DMS53 (cell line): ENCODE results near the gene SMIM5.

Experiments used
- DNase-seq: peaks from one replicate; lab custom pipeline; 2025; lab: John Stamatoyannopoulos, UW

SMIM5 gene

DNA sequence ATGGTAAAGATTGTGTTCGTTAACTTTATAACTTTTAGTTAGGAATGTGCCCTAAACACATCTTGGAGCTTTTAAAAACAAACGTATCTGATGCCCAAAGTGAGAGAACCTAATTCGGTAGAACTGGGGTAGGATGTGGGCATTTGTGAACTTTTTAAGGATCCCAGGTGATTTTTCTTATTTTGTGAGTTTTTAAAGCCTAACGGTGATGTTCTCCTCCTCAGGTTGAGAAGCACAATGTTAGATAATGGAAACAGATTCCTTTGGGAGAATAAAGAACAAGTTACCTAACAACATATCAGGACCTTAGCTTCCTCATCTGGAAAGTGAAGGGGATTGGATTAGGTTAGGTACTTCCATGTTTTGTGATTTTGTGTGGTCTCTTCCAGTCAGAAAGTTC lies 34.6 kb downstream of the SMIM5 start:
- no peak for DNase-seq

DNA sequence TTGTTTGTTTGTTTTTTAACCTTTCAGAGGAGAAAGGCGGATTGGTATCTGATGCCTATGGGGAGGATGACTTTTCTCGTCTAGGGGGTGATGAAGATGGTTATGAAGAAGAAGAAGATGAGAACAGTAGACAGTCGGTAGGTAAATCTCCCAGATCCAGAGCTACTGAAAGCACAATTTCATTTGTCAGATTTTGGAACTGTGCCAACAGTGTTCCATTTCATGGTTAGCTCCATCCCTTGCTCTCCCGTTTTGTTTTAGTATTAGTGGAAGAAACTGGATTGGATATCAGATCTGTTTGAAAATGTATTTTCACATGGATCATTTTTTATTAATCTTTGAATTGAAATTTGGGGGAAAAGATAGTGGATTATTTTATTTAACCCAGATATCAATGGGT lies 35.3 kb downstream of the SMIM5 start:
- DNase-seq = no peak

GRCh38 chr17:75670868-75671267 lies 37.6 kb downstream of the SMIM5 start:
- DNase-seq = no peak

DNA sequence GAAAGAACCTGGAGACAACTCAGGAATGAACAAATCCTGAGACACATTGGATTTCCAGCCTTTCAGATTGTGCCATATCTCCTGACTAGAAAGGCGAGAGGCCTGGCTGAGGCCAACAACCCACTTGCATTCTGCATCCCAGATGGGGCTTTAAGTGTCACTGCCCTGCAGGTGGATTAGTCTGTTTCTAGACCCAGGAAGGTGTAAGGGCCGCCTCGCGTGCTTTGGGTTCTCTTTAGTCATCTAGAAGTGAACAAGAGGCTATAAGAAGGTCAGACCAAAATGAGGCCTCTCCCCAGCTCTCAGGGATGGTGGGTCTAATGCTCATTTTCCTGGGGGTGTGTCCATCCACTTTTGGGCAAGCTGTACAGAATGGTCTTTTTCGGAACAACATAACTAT lies 38.8 kb downstream of the SMIM5 start:
- DNase-seq = no peak

DNA sequence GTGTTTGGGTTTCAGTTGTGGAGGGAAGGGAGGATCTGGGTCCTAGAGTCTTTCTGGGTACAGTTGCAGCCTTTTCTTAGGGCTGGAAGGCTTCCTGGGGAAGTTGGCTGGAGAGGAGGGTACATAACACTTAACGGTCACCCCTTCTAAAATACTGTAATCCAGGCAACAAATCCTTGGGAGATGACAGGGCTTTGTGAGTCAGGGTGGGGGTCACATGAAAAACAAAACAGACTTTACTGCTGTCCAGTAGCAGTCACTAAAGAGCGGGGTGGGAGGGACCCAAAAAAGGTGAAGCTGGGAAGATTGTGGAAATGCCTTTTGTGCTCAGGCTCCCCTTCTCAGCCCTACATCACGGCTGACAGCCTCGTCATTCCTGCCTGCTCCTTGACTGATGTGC lies 40.3 kb downstream of the SMIM5 start:
- DNase-seq = no peak

DNA sequence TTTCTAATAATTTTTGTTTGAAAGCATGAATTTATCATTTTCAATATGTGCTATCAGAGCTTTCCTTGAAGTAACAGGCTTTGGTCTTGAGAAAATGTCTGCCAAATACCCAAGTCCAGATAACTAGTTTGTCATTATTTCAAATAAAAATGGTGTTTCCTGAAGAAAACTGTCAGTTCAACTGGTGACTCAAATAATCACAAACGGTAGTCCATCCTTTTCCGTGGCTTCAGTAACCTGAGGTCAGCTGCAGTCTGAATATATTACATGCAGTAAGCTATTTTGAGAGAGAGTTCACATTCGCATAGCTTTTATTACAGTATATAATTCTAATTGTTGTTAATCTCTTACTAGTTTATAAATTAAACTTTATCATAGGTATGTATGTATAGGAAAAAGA lies 43.2 kb downstream of the SMIM5 start:
- no peak for DNase-seq

DNA sequence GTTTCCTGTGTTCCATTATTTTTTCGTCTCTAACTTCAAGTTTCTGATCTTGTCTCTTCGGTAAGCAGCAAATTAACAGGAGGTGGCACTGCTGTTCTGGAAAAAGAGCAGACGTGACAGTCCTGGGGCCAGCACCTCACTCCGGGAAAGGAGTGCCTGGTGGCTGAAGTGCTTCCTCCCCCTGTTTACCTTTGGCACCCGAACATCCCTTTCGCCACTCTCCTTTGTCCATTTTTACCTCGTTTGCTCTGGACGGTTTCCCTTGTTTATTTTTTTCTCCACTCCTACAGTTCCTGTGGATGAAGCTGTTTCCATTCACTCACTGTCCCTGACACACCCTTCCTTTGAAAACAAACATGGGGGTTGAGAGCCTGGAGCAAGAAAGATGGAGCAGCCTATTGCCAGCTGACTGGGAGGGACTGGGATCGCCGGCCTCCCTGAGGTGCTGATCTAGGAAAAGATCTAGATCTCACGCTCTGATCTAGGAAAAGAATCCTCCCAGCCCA lies 46.5 kb downstream of the SMIM5 start:
- DNase-seq = no peak

- DNase-seq = no peak
These were observed 47.2 kb downstream of the SMIM5 start for GRCh38 chr17:75680431-75680830.

DNA sequence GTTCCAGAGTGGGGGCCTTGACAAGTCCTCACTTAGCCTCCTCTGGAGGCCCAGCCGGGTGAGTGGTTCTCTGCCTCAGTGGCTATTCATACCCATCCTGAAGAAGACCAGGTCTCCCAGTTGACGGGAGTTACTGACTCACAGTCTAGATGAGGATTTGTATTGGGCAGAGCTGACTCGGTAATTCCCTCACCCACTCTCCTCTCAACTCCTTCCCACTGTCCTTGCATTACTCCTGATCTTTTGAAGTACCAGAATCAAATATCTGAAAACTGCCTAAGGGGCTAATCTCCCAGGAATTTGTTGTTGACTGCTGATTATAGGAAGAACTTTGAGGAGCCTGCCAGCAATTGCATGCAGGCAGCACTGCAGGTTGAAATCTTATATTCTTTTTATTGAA lies 48.1 kb downstream of the SMIM5 start:
- DNase-seq = no peak

- DNase-seq = no peak
These were observed 50.3 kb downstream of the SMIM5 start for GRCh38 chr17:75683583-75683982.

DNA sequence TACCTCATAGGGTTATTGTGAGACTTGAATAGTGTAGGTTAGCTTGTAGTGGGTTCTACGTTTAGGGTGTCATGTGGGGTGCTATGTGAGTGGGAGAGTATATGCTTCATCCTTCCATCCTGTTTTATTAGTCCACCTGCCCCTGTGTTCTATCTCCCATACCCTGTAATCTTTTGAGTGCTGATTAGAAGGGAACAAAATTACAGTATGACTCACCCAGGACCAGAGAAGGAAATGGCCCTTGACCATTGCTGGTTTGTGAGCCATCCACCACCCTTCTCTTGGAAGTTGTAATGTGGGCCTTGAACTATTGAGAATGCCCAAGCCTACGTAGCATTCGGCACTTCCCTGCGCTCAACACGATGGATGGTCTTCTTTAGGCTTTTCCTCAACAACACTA lies 51.0 kb downstream of the SMIM5 start:
- no peak for DNase-seq

- no peak for DNase-seq
These were observed 51.7 kb downstream of the SMIM5 start for GRCh38 chr17:75684924-75685323.

- no peak for DNase-seq
These were observed 52.3 kb downstream of the SMIM5 start for GRCh38 chr17:75685499-75685898.

GRCh38 chr17:75688209-75688825 lies 55.1 kb downstream of the SMIM5 start:
- no peak for DNase-seq

GRCh38 chr17:75689441-75689873 lies 56.2 kb downstream of the SMIM5 start:
- DNase-seq = no peak
